ENCODE measurements around the gene CLC.

Gene CLC

DNA sequence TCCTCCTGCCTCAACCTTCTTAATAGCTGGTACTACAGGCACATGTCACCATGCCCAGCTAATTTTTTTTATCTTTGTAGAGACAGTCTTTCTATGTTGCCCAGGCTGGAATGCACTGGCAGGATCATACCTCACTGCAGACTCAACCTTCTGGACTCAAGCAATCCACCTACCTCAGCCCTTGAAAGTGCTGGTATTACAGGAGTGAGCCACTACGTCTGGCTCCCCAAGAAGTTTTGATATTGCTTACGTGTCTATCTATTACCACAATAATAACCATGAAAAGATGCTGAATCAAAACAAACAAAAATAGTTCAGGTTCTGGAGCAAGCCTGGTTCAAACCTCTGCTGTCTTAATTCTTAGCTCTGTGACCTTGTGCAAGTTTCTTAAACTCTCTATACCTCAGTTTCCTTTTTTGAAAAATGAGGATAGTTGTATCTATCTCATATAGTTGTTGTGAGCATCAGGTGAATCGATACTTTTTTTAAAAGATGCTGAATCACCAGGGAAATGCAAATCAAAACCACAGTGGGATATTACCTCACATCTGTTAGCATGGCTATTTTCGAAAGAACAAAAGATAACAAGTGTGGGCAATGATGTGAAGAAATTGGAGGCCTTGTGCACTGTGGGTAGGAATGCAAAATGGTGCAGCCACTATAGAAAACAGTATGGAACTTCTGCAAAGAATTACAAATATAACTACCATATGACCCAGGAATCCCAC, 21.8 kb upstream of the CLC start:
- TF ChIP-seq CREB5 (CRISPR knock-in tag; IDR thresholded peaks at IDR 0.05; ENCODE audit: low read depth): no peak
- no peak for ATAC-seq

- TF ChIP-seq PPARA (CRISPR knock-in tag; IDR thresholded peaks at IDR 0.05; ENCODE audit: borderline replicate concordance) (no peak), ISL1 (CRISPR knock-in tag; IDR thresholded peaks at IDR 0.05) (no peak), ARNTL (CRISPR knock-in tag; IDR thresholded peaks at IDR 0.05; ENCODE audit: borderline replicate concordance, low read depth) (no peak), ZNF565 (CRISPR knock-in tag; conservative IDR thresholded peaks at IDR 0.05; ENCODE audit: low read depth) (no peak), POU6F1 (CRISPR knock-in tag; IDR thresholded peaks at IDR 0.05; ENCODE audit: borderline replicate concordance, low read depth) (no peak), SNAI2 (CRISPR knock-in tag; IDR thresholded peaks at IDR 0.05) (no peak), ZNF8 (CRISPR knock-in tag; IDR thresholded peaks at IDR 0.05) (no peak), TCF4 (CRISPR knock-in tag; IDR thresholded peaks at IDR 0.05; ENCODE audit: borderline replicate concordance) (no peak), CSDC2 (CRISPR knock-in tag; IDR thresholded peaks at IDR 0.05) (no peak), ESRRG (CRISPR knock-in tag; IDR thresholded peaks at IDR 0.05) (no peak), ZFP30 (CRISPR knock-in tag; IDR thresholded peaks at IDR 0.05) (no peak), CREB5 (CRISPR knock-in tag; IDR thresholded peaks at IDR 0.05; ENCODE audit: low read depth) (no peak), OSR1 (CRISPR knock-in tag; IDR thresholded peaks at IDR 0.05) (no peak)
- TF ChIP-seq, protein P1, sequence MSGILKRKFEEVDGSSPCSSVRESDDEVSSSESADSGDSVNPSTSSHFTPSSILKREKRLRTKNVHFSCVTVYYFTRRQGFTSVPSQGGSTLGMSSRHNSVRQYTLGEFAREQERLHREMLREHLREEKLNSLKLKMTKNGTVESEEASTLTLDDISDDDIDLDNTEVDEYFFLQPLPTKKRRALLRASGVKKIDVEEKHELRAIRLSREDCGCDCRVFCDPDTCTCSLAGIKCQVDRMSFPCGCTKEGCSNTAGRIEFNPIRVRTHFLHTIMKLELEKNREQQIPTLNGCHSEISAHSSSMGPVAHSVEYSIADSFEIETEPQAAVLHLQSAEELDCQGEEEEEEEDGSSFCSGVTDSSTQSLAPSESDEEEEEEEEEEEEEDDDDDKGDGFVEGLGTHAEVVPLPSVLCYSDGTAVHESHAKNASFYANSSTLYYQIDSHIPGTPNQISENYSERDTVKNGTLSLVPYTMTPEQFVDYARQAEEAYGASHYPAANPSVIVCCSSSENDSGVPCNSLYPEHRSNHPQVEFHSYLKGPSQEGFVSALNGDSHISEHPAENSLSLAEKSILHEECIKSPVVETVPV (CRISPR knock-in tag; IDR thresholded peaks at IDR 0.05): no peak
- no peak for ATAC-seq
Measured at GRCh38 chr19:39754971-39755370, 17.1 kb upstream of the CLC start.

- ATAC-seq: no peak
- no peak for TF ChIP-seq GLIS3 (CRISPR knock-in tag; IDR thresholded peaks at IDR 0.05)
- TF ChIP-seq ZNF70 (CRISPR knock-in tag; IDR thresholded peaks at IDR 0.05): no peak
- TF ChIP-seq RARB (CRISPR knock-in tag; IDR thresholded peaks at IDR 0.05): no peak
- no peak for TF ChIP-seq OSR1 (CRISPR knock-in tag; IDR thresholded peaks at IDR 0.05)
- TF ChIP-seq PPARA (CRISPR knock-in tag; IDR thresholded peaks at IDR 0.05; ENCODE audit: borderline replicate concordance): no peak
- TF ChIP-seq BACH2 (CRISPR knock-in tag; IDR thresholded peaks at IDR 0.05; ENCODE audit: borderline replicate concordance): no peak
- no peak for TF ChIP-seq SNAI2 (CRISPR knock-in tag; IDR thresholded peaks at IDR 0.05)
Measured at GRCh38 chr19:39754544-39754943, 16.7 kb upstream of the CLC start.

DNA sequence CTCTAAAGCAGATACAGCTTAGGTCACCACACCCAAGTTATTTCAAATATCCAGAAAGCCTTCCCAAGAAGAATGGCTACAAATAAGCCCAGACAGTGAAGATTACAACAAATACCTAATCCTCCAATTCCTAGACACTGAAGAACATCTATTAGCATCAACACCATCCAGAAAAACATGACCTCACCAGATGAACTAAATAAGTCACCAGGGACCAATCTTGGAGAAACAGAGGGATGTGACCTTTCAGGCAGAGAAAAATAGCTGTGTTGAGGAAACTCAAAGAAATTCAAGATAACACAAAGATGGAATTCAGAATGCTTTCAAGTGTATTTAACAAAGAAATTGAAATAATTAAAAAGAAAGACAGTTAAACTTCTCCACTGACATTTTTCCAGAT, 15.0 kb upstream of the CLC start:
- ATAC-seq: no peak

More for the DNA sequence above, 15.0 kb upstream of the CLC start:
- TF ChIP-seq TOX (CRISPR knock-in tag; IDR thresholded peaks at IDR 0.05; ENCODE audit: borderline replicate concordance) (no peak), CSDC2 (CRISPR knock-in tag; IDR thresholded peaks at IDR 0.05) (no peak), PPARA (CRISPR knock-in tag; IDR thresholded peaks at IDR 0.05; ENCODE audit: borderline replicate concordance) (no peak), ZC3H10 (CRISPR knock-in tag; IDR thresholded peaks at IDR 0.05) (no peak)
- TF ChIP-seq, protein P2, sequence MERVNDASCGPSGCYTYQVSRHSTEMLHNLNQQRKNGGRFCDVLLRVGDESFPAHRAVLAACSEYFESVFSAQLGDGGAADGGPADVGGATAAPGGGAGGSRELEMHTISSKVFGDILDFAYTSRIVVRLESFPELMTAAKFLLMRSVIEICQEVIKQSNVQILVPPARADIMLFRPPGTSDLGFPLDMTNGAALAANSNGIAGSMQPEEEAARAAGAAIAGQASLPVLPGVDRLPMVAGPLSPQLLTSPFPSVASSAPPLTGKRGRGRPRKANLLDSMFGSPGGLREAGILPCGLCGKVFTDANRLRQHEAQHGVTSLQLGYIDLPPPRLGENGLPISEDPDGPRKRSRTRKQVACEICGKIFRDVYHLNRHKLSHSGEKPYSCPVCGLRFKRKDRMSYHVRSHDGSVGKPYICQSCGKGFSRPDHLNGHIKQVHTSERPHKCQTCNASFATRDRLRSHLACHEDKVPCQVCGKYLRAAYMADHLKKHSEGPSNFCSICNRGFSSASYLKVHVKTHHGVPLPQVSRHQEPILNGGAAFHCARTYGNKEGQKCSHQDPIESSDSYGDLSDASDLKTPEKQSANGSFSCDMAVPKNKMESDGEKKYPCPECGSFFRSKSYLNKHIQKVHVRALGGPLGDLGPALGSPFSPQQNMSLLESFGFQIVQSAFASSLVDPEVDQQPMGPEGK (CRISPR knock-in tag; IDR thresholded peaks at IDR 0.05; ENCODE audit: borderline replicate concordance): no peak
